Spleen (tissue), 11 donors: ENCODE measurements around the gene PGLYRP4. TPM values are rescaled to one million over a fixed set of nuclear protein-coding genes. Genes with fewer than 3 reads are reported as not detected.

Experiments
- DNase-seq: peaks from one replicate; pipeline ENCODE4 v3.0.0-alpha.2; 2020
- H3K27ac ChIP-seq, 8 donors: fragments of 200-600 bp; sonication (generic) in 7 of 8; 1 replicate in 4 of 8; 2 replicates in 4 of 8; pipeline versions ENCODE4 v1.5.0 to v1.8.0; 2016 to 2021; ENCODE audit warnings: inconsistent platforms in 4 of 8, mild to moderate bottlenecking in 4 of 8, moderate library complexity in 1 of 8
- H3K27me3 ChIP-seq, 7 donors: fragments of 200-600 bp; sonication (generic) in 6 of 7; replicated peaks in 1 of 7; 1 replicate in 4 of 7; 2 replicates in 3 of 7; pipeline versions ENCODE4 v1.5.0 to v1.8.0; 2016 to 2021; ENCODE audit warnings: inconsistent platforms in 3 of 7, mild to moderate bottlenecking in 1 of 7
- H3K36me3 ChIP-seq, 6 donors: fragments of 200-600 bp; sonication (generic) in 5 of 6; 1 replicate in 4 of 6; 2 replicates in 2 of 6; pipeline versions ENCODE4 v1.5.0 to v1.8.0; 2016 to 2021; ENCODE audit warnings: inconsistent platforms in 2 of 6
- H3K4me1 ChIP-seq, 6 donors: fragments of 200-600 bp; sonication (generic) in 5 of 6; 1 replicate in 3 of 6; 2 replicates in 3 of 6; pipeline versions ENCODE4 v1.5.0 to v1.8.0; 2016 to 2021; ENCODE audit warnings: inconsistent platforms in 3 of 6
- H3K4me3 ChIP-seq, 8 donors: fragments of 200-600 bp; sonication (generic) in 7 of 8; 1 replicate in 4 of 8; 2 replicates in 4 of 8; pipeline versions ENCODE4 v1.5.0 to v1.8.0; 2016 to 2021; ENCODE audit warnings: inconsistent platforms in 4 of 8, mild to moderate bottlenecking in 4 of 8, moderate library complexity in 2 of 8
- H3K9me3 ChIP-seq, 8 donors: fragments of 200-600 bp; sonication (generic) in 7 of 8; 1 replicate in 4 of 8; 2 replicates in 4 of 8; pipeline versions ENCODE4 v1.5.0 to v1.8.0; 2016 to 2021; ENCODE audit warnings: inconsistent platforms in 4 of 8
- CTCF ChIP-seq, 11 experiments: fragments of 200-600 bp in 7 of 11; fragments of 450-650 bp in 4 of 11; sonication (generic) in 4 of 11; IDR thresholded peaks in 8 of 11; conservative IDR thresholded peaks in 3 of 11; 1 replicate in 7 of 11; 2 replicates in 4 of 11; pipeline versions ENCODE4 v1.4.0 to v1.8.0; 2016 to 2021; ENCODE audit warnings: antibody characterized with exemption in 11 of 11, inconsistent platforms in 4 of 11, mild to moderate bottlenecking in 1 of 11
- POLR2A ChIP-seq, 3 donors: fragments of 450-650 bp; IDR thresholded peaks; one replicate each; pipeline ENCODE4 v1.5.1; 2017; ENCODE audit warnings: antibody characterized with exemption in 3 of 3, mild to moderate bottlenecking in 1 of 3
- POLR2AphosphoS5 ChIP-seq, 3 donors: sonication (generic); formaldehyde crosslinking; IDR thresholded peaks; one replicate each; pipeline ENCODE4 v1.5.1; 2017; ENCODE audit warnings: antibody characterized with exemption in 3 of 3
- WGBS, 5 donors: extraction: QIAGEN DNeasy Blood & Tissue Kit in 3 of 5; methylation state at CpG; one replicate each; pipeline versions ENCODE4 v1.1.5 to v1.1.7; 2013 to 2018; 5-methylcytosine and 5-hydroxymethylcytosine counted together
- intact Hi-C: fragments of 100-400 bp; cut with DNase I; formaldehyde crosslinking; loops from one replicate; pipeline ENCODE4 v1.15.0; 2023; ENCODE audit warnings: low total_unique reads
- polyA plus RNA-seq, 3 donors: library from polyadenylated mRNA; stranded (reverse); fragments of 200-250 nt; gene quantifications; one replicate each; pipeline ENCODE4 v1.2.1, GENCODE V29; 2013
- total RNA-seq, 7 donors: library from RNA; depleted of rRNA in 3 of 7; stranded (reverse); fragments of >200 nt in 3 of 7; fragmentation: NEBNext Ultra II Directional in 4 of 7; extraction: Animal tissue kit (Norgen Biotek cat#: 25700) in 4 of 7; gene quantifications; one replicate each; pipeline versions ENCODE4 v1.1.0 to v1.2.1, GENCODE V29; 2016 to 2021
- donor health status: healthy with polysubstance abuse.
- donor health status: DM: no; HTN: no; CAD: no; lungs with moderate emphysema.
- donor health status: DM: no; HTN: no; CAD: no.
- donor health status: Bipolar disorder and iron deficiency.
- donor health status: healthy.
- donor health status: DM: no; HTN: no; CAD: no.
- donor health status: DM: yes; HTN: yes; CAD: no.

PGLYRP4 gene
- total and polyA plus RNA-seq, 10 donors, result 0.18 TPM; not detected in 9

GRCh38 chr1:153344718-153345025 lies 4.0 kb downstream of the PGLYRP4 start:
- TF ChIP-seq POLR2AphosphoS5 (IDR thresholded peaks at IDR 0.05) (no peak), CTCF (IDR thresholded peaks at IDR 0.05 in 8 of 11, conservative IDR thresholded peaks at IDR 0.05 in 3 of 11) (no peak), POLR2A (IDR thresholded peaks at IDR 0.05) (no peak)
- DNase-seq, result no peak
- WGBS, 5 donors, result 24 to 28% (median 26%) methylated on average over 3 of the region's 3 CpGs
- Histone ChIP-seq H3K27ac (peak overlapping the region in 3 of 8 donors; percentile 21 to 55 (median 30)), H3K4me1 (peaks cover 0 to 38% (median 20%) of the 10 kb centered on the region in 6 donors), H3K27me3 (peaks cover 0 to 91% (median 7%) of the 10 kb centered on the region in 7 donors), H3K9me3 (no peaks in the 10 kb centered on the region), H3K4me3 (no peak overlapping the region), H3K36me3 (no peaks in the 10 kb centered on the region)
- intact Hi-C loops, result no loop called here

GRCh38 chr1:153343811-153344717 lies 4.6 kb downstream of the PGLYRP4 start:
- TF ChIP-seq POLR2AphosphoS5 (IDR thresholded peaks at IDR 0.05), result no peak
- no peak for TF ChIP-seq POLR2A (IDR thresholded peaks at IDR 0.05)
- TF ChIP-seq CTCF (IDR thresholded peaks at IDR 0.05 in 8 of 11, conservative IDR thresholded peaks at IDR 0.05 in 3 of 11), result no peak
- WGBS, 5 donors, result 32 to 42% (median 38%) methylated on average over 8 to 9 of the region's 9 CpGs
- peak overlapping the region in 3 of 8 donors; percentile 21 to 55 (median 30) for H3K27ac ChIP-seq

GRCh38 chr1:153343040-153343681 lies 5.5 kb downstream of the PGLYRP4 start:
- 23 to 41% (median 32%) methylated on average over 5 of the region's 5 CpGs for WGBS, 5 donors
- Histone ChIP-seq H3K4me1 (peaks cover 0 to 38% (median 20%) of the 10 kb centered on the region in 6 donors), H3K27ac (no peak overlapping the region), H3K36me3 (no peaks in the 10 kb centered on the region), H3K9me3 (no peaks in the 10 kb centered on the region), H3K4me3 (no peak overlapping the region), H3K27me3 (peaks cover 0 to 82% (median 5%) of the 10 kb centered on the region in 7 donors)
- DNase-seq, result no peak
- TF ChIP-seq POLR2A (IDR thresholded peaks at IDR 0.05) (no peak), CTCF (IDR thresholded peaks at IDR 0.05 in 8 of 11, conservative IDR thresholded peaks at IDR 0.05 in 3 of 11) (no peak), POLR2AphosphoS5 (IDR thresholded peaks at IDR 0.05) (no peak)
- intact Hi-C loops, result no loop called here

More at GRCh38 chr1:153343811-153344717, 4.6 kb downstream of the PGLYRP4 start:
- peak; percentile 22 for DNase-seq
- Histone ChIP-seq H3K9me3 (no peaks in the 10 kb centered on the region), H3K4me1 (peaks cover 0 to 38% (median 20%) of the 10 kb centered on the region in 6 donors), H3K36me3 (no peaks in the 10 kb centered on the region), H3K4me3 (no peak overlapping the region), H3K27me3 (peaks cover 0 to 86% (median 5%) of the 10 kb centered on the region in 7 donors)
- intact Hi-C loops, result no loop called here

- TF ChIP-seq POLR2AphosphoS5 (IDR thresholded peaks at IDR 0.05) (no peak), POLR2A (IDR thresholded peaks at IDR 0.05) (no peak), CTCF (IDR thresholded peaks at IDR 0.05 in 8 of 11, conservative IDR thresholded peaks at IDR 0.05 in 3 of 11) (no peak)
- 66 to 81% (median 76%) methylated on average over 3 of the region's 3 CpGs for WGBS, 5 donors
Measured at GRCh38 chr1:153342178-153342577, 6.5 kb downstream of the PGLYRP4 start.

More at GRCh38 chr1:153342178-153342577, 6.5 kb downstream of the PGLYRP4 start:
- no peaks in the 10 kb centered on the region for H3K36me3 ChIP-seq
- H3K27ac ChIP-seq, result no peak overlapping the region
- H3K27me3 ChIP-seq, result peaks cover 0 to 77% (median 0%) of the 10 kb centered on the region in 7 donors
- no peak for DNase-seq
- intact Hi-C loops, result no loop called here
- peaks cover 0 to 38% (median 20%) of the 10 kb centered on the region in 6 donors for H3K4me1 ChIP-seq
- H3K9me3 ChIP-seq, result no peaks in the 10 kb centered on the region
- no peak overlapping the region for H3K4me3 ChIP-seq
